Measurements from ENCODE around the gene CFTR.
A peak's percentile ranks its signal among the peaks of the same experiment; 100 is the strongest.

Gene CFTR

DNA sequence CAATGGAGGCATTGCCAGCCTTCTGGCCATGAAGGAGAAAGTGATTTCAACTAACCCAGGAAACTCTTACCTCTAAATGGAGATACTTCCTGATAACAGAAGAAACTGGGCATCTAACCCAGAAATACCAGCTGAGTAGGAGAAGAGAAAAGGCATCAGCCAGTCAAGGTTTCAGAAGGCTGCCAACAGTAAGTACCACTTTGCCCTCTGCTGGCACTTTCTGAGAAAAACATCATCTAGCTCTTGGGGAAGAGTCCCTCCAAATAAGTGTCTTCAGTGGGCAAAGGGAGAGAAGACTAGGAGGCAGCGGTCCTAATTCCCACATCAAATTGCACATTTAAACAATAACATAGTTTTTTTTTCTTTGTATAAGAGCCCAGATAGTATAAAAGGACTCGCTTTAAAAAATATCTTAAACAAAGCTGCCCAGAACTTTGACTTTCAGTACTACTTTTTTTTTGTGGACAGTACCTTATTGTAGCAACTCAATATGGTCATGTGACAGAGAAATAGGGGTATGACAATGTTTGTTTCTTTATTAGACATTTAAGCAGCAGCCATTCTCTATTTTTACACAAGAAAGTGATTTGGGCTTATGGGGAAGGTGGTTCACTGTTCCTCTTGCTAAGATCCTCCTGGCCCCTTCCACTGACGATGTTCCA, 236.1 kb downstream of the CFTR start:
- H3K36me3 ChIP-seq (ENCODE audit: control insufficient read depth in 2 of 2, insufficient read depth in 1 of 2, low read length in 2 of 2): no peaks in the 10 kb centered on the region; a peak in 1 of 3 replicates
- ChIA-PET CTCF (interaction anchor here (0.6 to 2.7 kb wide), 15 partner anchors 9 to 756 kb away, joined by 3 to 21 read pairs (median 5); no protein-coding TSS in a partner anchor), POLR2A (no interaction called here)
- H3K9me3 ChIP-seq (ENCODE audit: control insufficient read depth, insufficient read depth, low read depth, low read length): no peaks in the 10 kb centered on the region
- no peak overlapping the region for H3K27ac ChIP-seq (ENCODE audit: extremely low read depth, low read depth, low read length)
- no peaks in the 10 kb centered on the region for H3K4me1 ChIP-seq (ENCODE audit: control insufficient read depth, insufficient read depth, low read length)
- no peak overlapping the region for H3K4me3 ChIP-seq (ENCODE audit: low read depth, low read length)
- TF ChIP-seq ZNF549 (tag by site-specific recombination; IDR thresholded peaks at IDR 0.05) (no peak), ZNF221 (tag by site-specific recombination; IDR thresholded peaks at IDR 0.05; ENCODE audit: borderline replicate concordance) (no peak), ZNF660 (tag by site-specific recombination; IDR thresholded peaks at IDR 0.05) (0 out of 2 replicates have a peak, but pooled peaks have one; percentile 44), ZNF596 (tag by site-specific recombination; IDR thresholded peaks at IDR 0.05) (no peak), ZNF248 (tag by site-specific recombination; IDR thresholded peaks at IDR 0.05) (no peak), ZNF654 (tag by site-specific recombination; IDR thresholded peaks at IDR 0.05; ENCODE audit: low read depth) (peak; percentile 72), GLI2 (tag by site-specific recombination; IDR thresholded peaks at IDR 0.05; ENCODE audit: borderline replicate concordance, low read depth) (no peak), ZNF324 (tag by site-specific recombination; IDR thresholded peaks at IDR 0.05) (no peak)
- TF ChIP-seq, protein P1, sequence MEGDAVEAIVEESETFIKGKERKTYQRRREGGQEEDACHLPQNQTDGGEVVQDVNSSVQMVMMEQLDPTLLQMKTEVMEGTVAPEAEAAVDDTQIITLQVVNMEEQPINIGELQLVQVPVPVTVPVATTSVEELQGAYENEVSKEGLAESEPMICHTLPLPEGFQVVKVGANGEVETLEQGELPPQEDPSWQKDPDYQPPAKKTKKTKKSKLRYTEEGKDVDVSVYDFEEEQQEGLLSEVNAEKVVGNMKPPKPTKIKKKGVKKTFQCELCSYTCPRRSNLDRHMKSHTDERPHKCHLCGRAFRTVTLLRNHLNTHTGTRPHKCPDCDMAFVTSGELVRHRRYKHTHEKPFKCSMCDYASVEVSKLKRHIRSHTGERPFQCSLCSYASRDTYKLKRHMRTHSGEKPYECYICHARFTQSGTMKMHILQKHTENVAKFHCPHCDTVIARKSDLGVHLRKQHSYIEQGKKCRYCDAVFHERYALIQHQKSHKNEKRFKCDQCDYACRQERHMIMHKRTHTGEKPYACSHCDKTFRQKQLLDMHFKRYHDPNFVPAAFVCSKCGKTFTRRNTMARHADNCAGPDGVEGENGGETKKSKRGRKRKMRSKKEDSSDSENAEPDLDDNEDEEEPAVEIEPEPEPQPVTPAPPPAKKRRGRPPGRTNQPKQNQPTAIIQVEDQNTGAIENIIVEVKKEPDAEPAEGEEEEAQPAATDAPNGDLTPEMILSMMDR (tag by site-specific recombination; IDR thresholded peaks at IDR 0.05): 0 out of 2 replicates have a peak, but pooled peaks have one; percentile 56
- TF ChIP-seq, protein P2, sequence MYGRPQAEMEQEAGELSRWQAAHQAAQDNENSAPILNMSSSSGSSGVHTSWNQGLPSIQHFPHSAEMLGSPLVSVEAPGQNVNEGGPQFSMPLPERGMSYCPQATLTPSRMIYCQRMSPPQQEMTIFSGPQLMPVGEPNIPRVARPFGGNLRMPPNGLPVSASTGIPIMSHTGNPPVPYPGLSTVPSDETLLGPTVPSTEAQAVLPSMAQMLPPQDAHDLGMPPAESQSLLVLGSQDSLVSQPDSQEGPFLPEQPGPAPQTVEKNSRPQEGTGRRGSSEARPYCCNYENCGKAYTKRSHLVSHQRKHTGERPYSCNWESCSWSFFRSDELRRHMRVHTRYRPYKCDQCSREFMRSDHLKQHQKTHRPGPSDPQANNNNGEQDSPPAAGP (tag by site-specific recombination; IDR thresholded peaks at IDR 0.05): no peak
- TF ChIP-seq, protein P3, sequence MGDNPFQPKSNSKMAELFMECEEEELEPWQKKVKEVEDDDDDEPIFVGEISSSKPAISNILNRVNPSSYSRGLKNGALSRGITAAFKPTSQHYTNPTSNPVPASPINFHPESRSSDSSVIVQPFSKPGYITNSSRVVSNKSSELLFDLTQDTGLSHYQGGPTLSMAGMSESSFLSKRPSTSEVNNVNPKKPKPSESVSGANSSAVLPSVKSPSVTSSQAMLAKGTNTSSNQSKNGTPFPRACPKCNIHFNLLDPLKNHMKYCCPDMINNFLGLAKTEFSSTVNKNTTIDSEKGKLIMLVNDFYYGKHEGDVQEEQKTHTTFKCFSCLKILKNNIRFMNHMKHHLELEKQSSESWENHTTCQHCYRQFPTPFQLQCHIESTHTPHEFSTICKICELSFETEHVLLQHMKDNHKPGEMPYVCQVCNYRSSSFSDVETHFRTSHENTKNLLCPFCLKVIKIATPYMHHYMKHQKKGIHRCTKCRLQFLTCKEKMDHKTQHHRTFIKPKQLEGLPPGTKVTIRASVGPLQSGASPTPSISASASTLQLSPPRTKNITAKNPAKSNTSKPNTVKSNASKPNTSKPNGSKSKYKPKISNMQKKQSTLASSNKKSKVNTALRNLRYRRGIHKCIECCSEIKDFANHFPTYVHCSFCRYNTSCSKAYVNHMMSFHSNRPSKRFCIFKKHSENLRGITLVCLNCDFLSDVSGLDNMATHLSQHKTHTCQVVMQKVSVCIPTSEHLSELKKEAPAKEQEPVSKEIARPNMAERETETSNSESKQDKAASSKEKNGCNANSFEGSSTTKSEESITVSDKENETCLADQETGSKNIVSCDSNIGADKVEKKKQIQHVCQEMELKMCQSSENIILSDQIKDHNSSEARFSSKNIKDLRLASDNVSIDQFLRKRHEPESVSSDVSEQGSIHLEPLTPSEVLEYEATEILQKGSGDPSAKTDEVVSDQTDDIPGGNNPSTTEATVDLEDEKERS (tag by site-specific recombination; IDR thresholded peaks at IDR 0.05): no peak

DNA sequence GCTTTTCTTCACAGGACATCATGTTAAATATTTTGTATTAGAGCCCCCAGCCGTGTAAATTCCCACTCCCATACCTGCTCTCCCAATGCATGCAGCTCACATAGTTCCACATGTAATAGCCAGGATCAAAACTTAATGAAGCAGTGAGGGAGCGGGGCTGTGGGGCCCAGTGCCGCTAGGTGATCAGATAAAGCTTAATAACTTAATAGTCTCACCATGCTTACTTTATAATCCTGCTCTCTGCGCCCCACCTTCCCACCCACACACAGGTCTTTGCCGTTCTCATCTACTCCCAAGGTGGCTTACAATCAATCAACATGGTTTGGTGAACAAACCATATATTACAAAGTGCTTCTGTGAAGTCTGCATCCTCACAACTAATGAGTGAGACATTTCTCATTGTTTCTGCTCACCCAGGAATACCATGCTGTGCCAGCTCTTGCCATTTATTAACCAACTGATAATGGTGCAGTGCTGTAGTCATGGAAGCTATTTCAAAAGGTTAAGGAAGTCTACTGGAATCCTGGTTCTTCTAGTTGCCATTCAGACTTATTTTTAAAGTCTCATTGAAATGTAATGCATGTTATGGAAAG, 237.0 kb downstream of the CFTR start:
- POLR2A ChIA-PET: no interaction called here
- H3K9me3 ChIP-seq (ENCODE audit: control insufficient read depth, insufficient read depth, low read depth, low read length): no peaks in the 10 kb centered on the region
- H3K4me1 ChIP-seq (ENCODE audit: control insufficient read depth, insufficient read depth, low read length): no peaks in the 10 kb centered on the region
- TF ChIP-seq ZNF114 (tag by site-specific recombination; IDR thresholded peaks at IDR 0.05) (no peak), ZNF777 (tag by site-specific recombination; IDR thresholded peaks at IDR 0.05; ENCODE audit: borderline replicate concordance) (no peak), ZNF133 (tag by site-specific recombination; IDR thresholded peaks at IDR 0.05) (no peak), ZNF629 (tag by site-specific recombination; IDR thresholded peaks at IDR 0.05) (no peak), ZBTB7A (tag by site-specific recombination; IDR thresholded peaks at IDR 0.05; ENCODE audit: low read depth) (no peak), EGR2 (tag by site-specific recombination; IDR thresholded peaks at IDR 0.05; ENCODE audit: low read depth) (no peak), ZNF37A (tag by site-specific recombination; IDR thresholded peaks at IDR 0.05) (no peak), ZNF174 (tag by site-specific recombination; IDR thresholded peaks at IDR 0.05) (no peak), ZNF549 (tag by site-specific recombination; IDR thresholded peaks at IDR 0.05) (no peak), ZNF501 (tag by site-specific recombination; IDR thresholded peaks at IDR 0.05) (no peak), ZNF623 (tag by site-specific recombination; IDR thresholded peaks at IDR 0.05) (no peak), ZNF311 (tag by site-specific recombination; IDR thresholded peaks at IDR 0.05; ENCODE audit: borderline replicate concordance) (no peak), ZBTB17 (tag by site-specific recombination; IDR thresholded peaks at IDR 0.05) (no peak), ZSCAN16 (tag by site-specific recombination; IDR thresholded peaks at IDR 0.05) (no peak)
- TF ChIP-seq, protein P4, sequence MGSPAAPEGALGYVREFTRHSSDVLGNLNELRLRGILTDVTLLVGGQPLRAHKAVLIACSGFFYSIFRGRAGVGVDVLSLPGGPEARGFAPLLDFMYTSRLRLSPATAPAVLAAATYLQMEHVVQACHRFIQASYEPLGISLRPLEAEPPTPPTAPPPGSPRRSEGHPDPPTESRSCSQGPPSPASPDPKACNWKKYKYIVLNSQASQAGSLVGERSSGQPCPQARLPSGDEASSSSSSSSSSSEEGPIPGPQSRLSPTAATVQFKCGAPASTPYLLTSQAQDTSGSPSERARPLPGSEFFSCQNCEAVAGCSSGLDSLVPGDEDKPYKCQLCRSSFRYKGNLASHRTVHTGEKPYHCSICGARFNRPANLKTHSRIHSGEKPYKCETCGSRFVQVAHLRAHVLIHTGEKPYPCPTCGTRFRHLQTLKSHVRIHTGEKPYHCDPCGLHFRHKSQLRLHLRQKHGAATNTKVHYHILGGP (tag by site-specific recombination; IDR thresholded peaks at IDR 0.05): no peak
- TF ChIP-seq, protein P5, sequence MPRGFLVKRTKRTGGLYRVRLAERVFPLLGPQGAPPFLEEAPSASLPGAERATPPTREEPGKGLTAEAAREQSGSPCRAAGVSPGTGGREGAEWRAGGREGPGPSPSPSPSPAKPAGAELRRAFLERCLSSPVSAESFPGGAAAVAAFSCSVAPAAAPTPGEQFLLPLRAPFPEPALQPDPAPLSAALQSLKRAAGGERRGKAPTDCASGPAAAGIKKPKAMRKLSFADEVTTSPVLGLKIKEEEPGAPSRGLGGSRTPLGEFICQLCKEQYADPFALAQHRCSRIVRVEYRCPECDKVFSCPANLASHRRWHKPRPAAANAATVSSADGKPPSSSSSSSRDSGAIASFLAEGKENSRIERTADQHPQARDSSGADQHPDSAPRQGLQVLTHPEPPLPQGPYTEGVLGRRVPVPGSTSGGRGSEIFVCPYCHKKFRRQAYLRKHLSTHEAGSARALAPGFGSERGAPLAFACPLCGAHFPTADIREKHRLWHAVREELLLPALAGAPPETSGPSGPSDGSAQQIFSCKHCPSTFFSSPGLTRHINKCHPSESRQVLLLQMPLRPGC (tag by site-specific recombination; IDR thresholded peaks at IDR 0.05): no peak
- H3K36me3 ChIP-seq (ENCODE audit: control insufficient read depth in 2 of 2, insufficient read depth in 1 of 2, low read length in 2 of 2): no peaks in the 10 kb centered on the region; a peak in 1 of 3 replicates
- no peak overlapping the region for H3K27ac ChIP-seq (ENCODE audit: extremely low read depth, low read depth, low read length)
- H3K4me3 ChIP-seq (ENCODE audit: low read depth, low read length): no peak overlapping the region
- CTCF ChIA-PET: interaction anchor here (0.6 to 2.7 kb wide), 5 partner anchors 8 to 1774 kb away, joined by 3 to 21 read pairs (median 7); no protein-coding TSS in a partner anchor
